Tibial artery (tissue), 4 donors: ENCODE measurements around the gene STAM.

Source experiments
- DNase-seq, 2 donors: peaks; one replicate each; pipeline ENCODE4 v3.0.0-alpha.2; 2019
- H3K27ac ChIP-seq, 2 donors: fragments of 200-600 bp; sonication (generic) in 1 of 2; 1 replicate in 1 of 2; 2 replicates in 1 of 2; pipeline ENCODE4 v1.5.1; 2018 to 2019; ENCODE audit warnings: mild to moderate bottlenecking in 1 of 2
- H3K27me3 ChIP-seq, 2 donors: fragments of 200-600 bp; sonication (generic) in 1 of 2; one replicate each; pipeline versions ENCODE4 v1.5.1 to v1.6.0; 2016 to 2019
- H3K36me3 ChIP-seq, 3 donors: fragments of 200-600 bp; sonication (generic) in 2 of 3; one replicate each; pipeline ENCODE4 v1.5.1; 2016 to 2019; ENCODE audit warnings: mild to moderate bottlenecking in 2 of 3
- H3K4me1 ChIP-seq, 4 donors: fragments of 200-600 bp; sonication (generic) in 2 of 4; 1 replicate in 3 of 4; 2 replicates in 1 of 4; pipeline ENCODE4 v1.5.1; 2016 to 2019
- H3K4me3 ChIP-seq, 2 donors: fragments of 200-600 bp; sonication (generic) in 1 of 2; 1 replicate in 1 of 2; 2 replicates in 1 of 2; pipeline ENCODE4 v1.5.1; 2018 to 2019; ENCODE audit warnings: mild to moderate bottlenecking in 2 of 2
- H3K9me3 ChIP-seq, 3 donors: fragments of 200-600 bp; sonication (generic) in 1 of 3; one replicate each; pipeline ENCODE4 v1.5.1; 2016 to 2019
- CTCF ChIP-seq, 2 experiments: fragments of 200-600 bp in 1 of 2; fragments of 450-650 bp in 1 of 2; IDR thresholded peaks; one replicate each; pipeline ENCODE4 v1.5.1; 2017 to 2019; ENCODE audit warnings: antibody characterized with exemption in 2 of 2, mild to moderate bottlenecking in 1 of 2, moderate library complexity in 1 of 2
- intact Hi-C: fragments of 100-400 bp; cut with DNase I; formaldehyde crosslinking; loops from one replicate; pipeline ENCODE4 v1.15.0; 2023; ENCODE audit warnings: low total_unique reads

The STAM gene

GRCh38 chr10:17675638-17676037 is 31.7 kb downstream of the STAM start:
- no peak for TF ChIP-seq CTCF (IDR thresholded peaks at IDR 0.05)

GRCh38 chr10:17676919-17677318 is 33.0 kb downstream of the STAM start:
- peaks cover 0 to under 1% (median 0%) of the 10 kb centered on the region in 4 donors for H3K4me1 ChIP-seq
- H3K4me3 ChIP-seq, result no peak overlapping the region
- no peak for TF ChIP-seq CTCF (IDR thresholded peaks at IDR 0.05)
- H3K27me3 ChIP-seq, result no peaks in the 10 kb centered on the region
- DNase-seq, result no peak
- H3K9me3 ChIP-seq, result no peaks in the 10 kb centered on the region
- H3K27ac ChIP-seq, result no peak overlapping the region
- intact Hi-C loops, result no loop called here
- H3K36me3 ChIP-seq, result no peaks in the 10 kb centered on the region

More at GRCh38 chr10:17675638-17676037, 31.7 kb downstream of the STAM start:
- no peaks in the 10 kb centered on the region for H3K36me3 ChIP-seq
- no peak for DNase-seq
- H3K27ac ChIP-seq, result no peak overlapping the region
- H3K27me3 ChIP-seq, result no peaks in the 10 kb centered on the region
- intact Hi-C loops, result no loop called here
- H3K9me3 ChIP-seq, result no peaks in the 10 kb centered on the region
- no peaks in the 10 kb centered on the region for H3K4me1 ChIP-seq
- H3K4me3 ChIP-seq, result no peak overlapping the region

- no peak for TF ChIP-seq CTCF (IDR thresholded peaks at IDR 0.05)
- Histone ChIP-seq H3K27me3 (no peaks in the 10 kb centered on the region), H3K4me3 (no peak overlapping the region), H3K9me3 (no peaks in the 10 kb centered on the region), H3K36me3 (no peaks in the 10 kb centered on the region), H3K27ac (no peak overlapping the region), H3K4me1 (peaks cover 0 to 23% (median 0%) of the 10 kb centered on the region in 4 donors)
- no peak for DNase-seq
- intact Hi-C loops, result no loop called here
Measured at GRCh38 chr10:17682236-17682946, 38.4 kb downstream of the STAM start.

GRCh38 chr10:17683541-17683940 is 39.6 kb downstream of the STAM start:
- H3K4me3 ChIP-seq, result no peak overlapping the region
- DNase-seq, result no peak
- intact Hi-C loops, result no loop called here
- H3K27ac ChIP-seq, result no peak overlapping the region
- no peaks in the 10 kb centered on the region for H3K9me3 ChIP-seq
- H3K27me3 ChIP-seq, result no peaks in the 10 kb centered on the region
- H3K4me1 ChIP-seq, result peaks cover 0 to 23% (median 0%) of the 10 kb centered on the region in 4 donors
- H3K36me3 ChIP-seq, result peaks cover 0 to 2% (median 0%) of the 10 kb centered on the region in 3 donors
- no peak for TF ChIP-seq CTCF (IDR thresholded peaks at IDR 0.05)

- Histone ChIP-seq H3K4me1 (peaks cover 0 to 23% (median 0%) of the 10 kb centered on the region in 4 donors), H3K4me3 (no peak overlapping the region), H3K9me3 (no peaks in the 10 kb centered on the region), H3K36me3 (peaks cover 0 to 3% (median 0%) of the 10 kb centered on the region in 3 donors), H3K27me3 (no peaks in the 10 kb centered on the region), H3K27ac (no peak overlapping the region)
- no peak for TF ChIP-seq CTCF (IDR thresholded peaks at IDR 0.05)
- no peak for DNase-seq
- intact Hi-C loops, result no loop called here
Measured at GRCh38 chr10:17684537-17684936, 40.6 kb downstream of the STAM start.
